ENCODE data around the gene TBL3. TPM values are rescaled to one million over a fixed set of nuclear protein-coding genes. Genes with fewer than 3 reads are reported as not detected.

Gene TBL3
- total and polyA plus RNA-seq, 2 of the 8 experiments (the other 6 are each of a cell fraction or from before 2014, with no cell fraction given): 65.8 to 137 TPM

- no peak for TF ChIP-seq EZH2 (IDR thresholded peaks at IDR 0.05; ENCODE audit: low read depth, low read length, severe bottlenecking)
- no peak for TF ChIP-seq SP4 (IDR thresholded peaks at IDR 0.05; ENCODE audit: low read length)
- no peak for TF ChIP-seq TEAD4 (IDR thresholded peaks at IDR 0.05; ENCODE audit: low read depth, low read length)
- no peak for TF ChIP-seq TBP (IDR thresholded peaks at IDR 0.05; ENCODE audit: low read depth, low read length)
- TF ChIP-seq NRF1 (IDR thresholded peaks at IDR 0.05; ENCODE audit: low read depth, low read length): no peak
- TF ChIP-seq SUZ12 (IDR thresholded peaks at IDR 0.05; ENCODE audit: low read length): no peak
- TF ChIP-seq RBBP5 (IDR thresholded peaks at IDR 0.05; ENCODE audit: borderline replicate concordance, low read depth, low read length): no peak
- no peak for TF ChIP-seq BACH1 (IDR thresholded peaks at IDR 0.05; ENCODE audit: low read length)
- TF ChIP-seq SIN3A (conservative IDR thresholded peaks at IDR 0.05 in 1 of 2, IDR thresholded peaks at IDR 0.05 in 1 of 2; ENCODE audit: low read depth in 1 of 2, low read length in 2 of 2): no peak
- TF ChIP-seq EGR1 (IDR thresholded peaks at IDR 0.05; ENCODE audit: borderline replicate concordance, low read depth, low read length): no peak
- TF ChIP-seq CEBPB (IDR thresholded peaks at IDR 0.05; ENCODE audit: low read depth, low read length): no peak
- no peak for TF ChIP-seq POU5F1 (IDR thresholded peaks at IDR 0.05; ENCODE audit: low read depth, low read length)
Measured at GRCh38 chr16:1968146-1968953, 3.5 kb upstream of the TBL3 start (continued).

Data from H1 (cell line).